PFSK-1 (cell line): Measurements from ENCODE around the gene GSC2.

Experiments used
- FOXP2 ChIP-seq: optimal IDR thresholded peaks from 2 replicates; pipeline ENCODE3; 2011; ENCODE audit warnings: borderline replicate concordance, control low read depth, inconsistent platforms; ENCODE audit not compliant: insufficient read depth; ENCODE audit errors: extremely low read length, extremely low read depth
- POLR2AphosphoS5 ChIP-seq: IDR thresholded peaks from 2 replicates; pipeline ENCODE4 v1.6.1; 2012; ENCODE audit warnings: low read depth, mild to moderate bottlenecking, control low read depth, low read length, moderate library complexity
- SIN3A ChIP-seq: IDR thresholded peaks from 2 replicates; pipeline ENCODE4 v1.6.1; 2012; ENCODE audit warnings: mild to moderate bottlenecking, low read length, moderate library complexity, borderline replicate concordance; ENCODE audit not compliant: insufficient read depth
- TAF1 ChIP-seq: IDR thresholded peaks from 2 replicates; pipeline ENCODE4 v1.6.1; 2012; ENCODE audit warnings: low read length, control low read depth, borderline replicate concordance; ENCODE audit not compliant: insufficient read depth
- TF ChIP-seq, protein P1 (sequence below), 2 experiments: IDR thresholded peaks; 2 replicates each; pipeline versions ENCODE4 v1.6.1 to v1.8.0; 2011 to 2012; ENCODE audit warnings: low read depth in 2 of 2, low read length in 2 of 2, control low read depth in 1 of 2, inconsistent platforms in 1 of 2, mild to moderate bottlenecking in 1 of 2, moderate library complexity in 1 of 2; ENCODE audit not compliant: insufficient read depth in 1 of 2

Gene GSC2

DNA sequence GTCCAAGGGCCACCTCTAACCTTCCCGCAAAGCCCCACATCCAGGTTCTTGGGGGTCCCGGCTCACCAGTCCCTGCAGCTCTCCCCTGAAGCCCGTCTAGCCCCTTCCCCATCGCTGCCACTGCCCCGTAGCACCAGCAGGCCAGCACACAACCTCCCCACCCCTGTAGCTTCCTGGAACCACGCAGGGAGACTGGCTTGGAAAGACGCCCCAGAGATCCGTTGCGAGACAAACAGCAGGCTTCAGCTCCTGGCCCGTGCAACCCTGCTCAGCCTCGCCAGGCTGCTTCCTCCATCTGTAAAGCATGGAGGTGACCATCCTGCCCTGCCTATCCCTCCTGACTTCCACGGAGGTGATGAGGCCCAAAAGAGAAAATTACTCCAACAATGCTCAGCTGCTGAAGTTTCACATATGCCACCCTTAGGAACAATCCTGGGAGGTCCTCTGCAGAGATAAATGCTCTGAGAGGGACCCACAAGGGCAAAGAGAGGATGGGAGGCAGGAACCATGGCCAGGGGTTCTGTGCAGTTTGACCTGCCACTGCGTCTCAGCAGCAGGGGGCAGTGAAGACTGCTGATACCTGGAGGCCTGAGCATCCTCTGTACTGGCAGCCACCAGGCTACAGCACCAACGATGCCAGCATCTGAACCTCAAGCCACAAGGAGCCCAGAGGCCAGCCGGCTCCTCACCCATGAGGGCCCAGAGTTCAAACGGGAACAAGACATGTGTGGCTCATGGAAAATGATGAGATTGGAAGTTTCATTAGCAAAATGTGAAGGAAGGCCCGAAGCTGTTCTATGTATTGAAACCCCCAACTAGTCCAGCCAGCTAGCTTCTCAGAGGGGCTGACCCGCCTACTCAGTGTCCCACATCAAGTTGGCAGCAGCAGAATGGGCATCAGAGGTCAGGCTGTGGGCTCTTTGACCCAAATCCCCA lies 44.0 kb downstream of the GSC2 start:
- TF ChIP-seq FOXP2: no peak
- TF ChIP-seq POLR2AphosphoS5: no peak
- no peak for TF ChIP-seq SIN3A
- TF ChIP-seq, protein P1, sequence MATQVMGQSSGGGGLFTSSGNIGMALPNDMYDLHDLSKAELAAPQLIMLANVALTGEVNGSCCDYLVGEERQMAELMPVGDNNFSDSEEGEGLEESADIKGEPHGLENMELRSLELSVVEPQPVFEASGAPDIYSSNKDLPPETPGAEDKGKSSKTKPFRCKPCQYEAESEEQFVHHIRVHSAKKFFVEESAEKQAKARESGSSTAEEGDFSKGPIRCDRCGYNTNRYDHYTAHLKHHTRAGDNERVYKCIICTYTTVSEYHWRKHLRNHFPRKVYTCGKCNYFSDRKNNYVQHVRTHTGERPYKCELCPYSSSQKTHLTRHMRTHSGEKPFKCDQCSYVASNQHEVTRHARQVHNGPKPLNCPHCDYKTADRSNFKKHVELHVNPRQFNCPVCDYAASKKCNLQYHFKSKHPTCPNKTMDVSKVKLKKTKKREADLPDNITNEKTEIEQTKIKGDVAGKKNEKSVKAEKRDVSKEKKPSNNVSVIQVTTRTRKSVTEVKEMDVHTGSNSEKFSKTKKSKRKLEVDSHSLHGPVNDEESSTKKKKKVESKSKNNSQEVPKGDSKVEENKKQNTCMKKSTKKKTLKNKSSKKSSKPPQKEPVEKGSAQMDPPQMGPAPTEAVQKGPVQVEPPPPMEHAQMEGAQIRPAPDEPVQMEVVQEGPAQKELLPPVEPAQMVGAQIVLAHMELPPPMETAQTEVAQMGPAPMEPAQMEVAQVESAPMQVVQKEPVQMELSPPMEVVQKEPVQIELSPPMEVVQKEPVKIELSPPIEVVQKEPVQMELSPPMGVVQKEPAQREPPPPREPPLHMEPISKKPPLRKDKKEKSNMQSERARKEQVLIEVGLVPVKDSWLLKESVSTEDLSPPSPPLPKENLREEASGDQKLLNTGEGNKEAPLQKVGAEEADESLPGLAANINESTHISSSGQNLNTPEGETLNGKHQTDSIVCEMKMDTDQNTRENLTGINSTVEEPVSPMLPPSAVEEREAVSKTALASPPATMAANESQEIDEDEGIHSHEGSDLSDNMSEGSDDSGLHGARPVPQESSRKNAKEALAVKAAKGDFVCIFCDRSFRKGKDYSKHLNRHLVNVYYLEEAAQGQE (IDR thresholded peaks at IDR 0.05; ENCODE audit: insufficient read depth in 1 of 2, low read depth in 2 of 2, low read length in 2 of 2): no peak
- no peak for TF ChIP-seq TAF1

- TF ChIP-seq, protein P1 (IDR thresholded peaks at IDR 0.05; ENCODE audit: insufficient read depth in 1 of 2, low read depth in 2 of 2, low read length in 2 of 2): no peak
- TF ChIP-seq POLR2AphosphoS5 (no peak), SIN3A (no peak), FOXP2 (no peak), TAF1 (no peak)
These were observed 44.6 kb downstream of the GSC2 start for GRCh38 chr22:19105456-19105855.

- no peak for TF ChIP-seq POLR2AphosphoS5
- TF ChIP-seq FOXP2: no peak
- TF ChIP-seq, protein P1 (IDR thresholded peaks at IDR 0.05; ENCODE audit: insufficient read depth in 1 of 2, low read depth in 2 of 2, low read length in 2 of 2): no peak
- TF ChIP-seq TAF1: no peak
- TF ChIP-seq SIN3A: no peak
These were observed 45.9 kb downstream of the GSC2 start for GRCh38 chr22:19103880-19104821.

GRCh38 chr22:19098157-19098556 lies 51.9 kb downstream of the GSC2 start:
- TF ChIP-seq, protein P1 (IDR thresholded peaks at IDR 0.05; ENCODE audit: insufficient read depth in 1 of 2, low read depth in 2 of 2, low read length in 2 of 2): no peak
- TF ChIP-seq FOXP2: no peak
- TF ChIP-seq POLR2AphosphoS5: no peak
- no peak for TF ChIP-seq TAF1
- TF ChIP-seq SIN3A: no peak
